Trophoblast cell (in vitro differentiated cells and primary cell): ENCODE results near the gene KIAA1958.

Experiments
- DNase-seq, 2 donors: peaks; one replicate each; pipeline ENCODE4 v3.0.0-alpha.2; 2016
- H2AFZ ChIP-seq: 2 replicates; pipeline ENCODE4 v1.6.1; 2013; ENCODE audit warnings: low read length, moderate library complexity, mild to moderate bottlenecking; ENCODE audit not compliant: insufficient read depth, poor library complexity
- H2AK5ac ChIP-seq: 2 replicates; pipeline ENCODE4 v1.6.1; 2013; ENCODE audit warnings: mild to moderate bottlenecking, low read length
- H2BK120ac ChIP-seq: 2 replicates; pipeline ENCODE4 v1.6.1; 2013; ENCODE audit warnings: low read length, mild to moderate bottlenecking, moderate library complexity; ENCODE audit not compliant: insufficient read depth, poor library complexity
- H2BK12ac ChIP-seq: 2 replicates; pipeline ENCODE4 v1.6.1; 2013; ENCODE audit warnings: mild to moderate bottlenecking, low read length, moderate library complexity
- H2BK5ac ChIP-seq: 2 replicates; pipeline ENCODE4 v1.6.1; 2013; ENCODE audit warnings: low read length, low read depth, moderate library complexity, mild to moderate bottlenecking; ENCODE audit not compliant: poor library complexity
- H3K14ac ChIP-seq: 2 replicates; pipeline ENCODE4 v1.6.1; 2013; ENCODE audit warnings: mild to moderate bottlenecking, low read length
- H3K18ac ChIP-seq: 2 replicates; pipeline ENCODE4 v1.6.1; 2013; ENCODE audit warnings: mild to moderate bottlenecking, low read length
- H3K23ac ChIP-seq: 2 replicates; pipeline ENCODE4 v1.6.1; 2013; ENCODE audit warnings: low read length
- H3K27ac ChIP-seq: 2 replicates; pipeline ENCODE4 v1.5.1; 2013; ENCODE audit warnings: low read depth, mild to moderate bottlenecking, inconsistent platforms, low read length, moderate library complexity
- H3K27me3 ChIP-seq: 2 replicates; pipeline ENCODE4 v1.6.1; 2013; ENCODE audit warnings: inconsistent platforms, mild to moderate bottlenecking, low read length, moderate library complexity; ENCODE audit not compliant: insufficient read depth
- H3K36me3 ChIP-seq, 2 experiments: 1 replicate in 1 of 2; 2 replicates in 1 of 2; pipeline ENCODE4 v1.6.1; 2013; ENCODE audit warnings: low read length in 2 of 2, mild to moderate bottlenecking in 2 of 2, moderate library complexity in 1 of 2; ENCODE audit not compliant: insufficient read depth in 2 of 2, control insufficient read depth in 1 of 2
- H3K4ac ChIP-seq: 2 replicates; pipeline ENCODE4 v1.6.1; 2013; ENCODE audit warnings: low read depth, mild to moderate bottlenecking, low read length, moderate library complexity
- H3K4me1 ChIP-seq, 2 experiments: 1 replicate in 1 of 2; 2 replicates in 1 of 2; pipeline ENCODE4 v1.6.1; 2013; ENCODE audit warnings: low read length in 2 of 2, mild to moderate bottlenecking in 2 of 2, moderate library complexity in 1 of 2; ENCODE audit not compliant: insufficient read depth in 2 of 2, control insufficient read depth in 1 of 2
- H3K4me2 ChIP-seq: 2 replicates; pipeline ENCODE4 v1.6.1; 2013; ENCODE audit warnings: inconsistent platforms, mild to moderate bottlenecking, low read length, moderate library complexity
- H3K4me3 ChIP-seq: 2 replicates; pipeline ENCODE4 v1.5.1; 2013; ENCODE audit warnings: mild to moderate bottlenecking, low read depth, low read length, inconsistent platforms
- H3K79me1 ChIP-seq: one replicate; pipeline ENCODE4 v1.6.1; 2013; ENCODE audit warnings: low read length
- H3K79me2 ChIP-seq: 2 replicates; pipeline ENCODE4 v1.6.1; 2013; ENCODE audit warnings: low read length, mild to moderate bottlenecking; ENCODE audit not compliant: control insufficient read depth, insufficient read depth, poor library complexity
- H3K9ac ChIP-seq: 2 replicates; pipeline ENCODE4 v1.6.1; 2013; ENCODE audit warnings: mild to moderate bottlenecking, low read length
- H3K9me3 ChIP-seq: 2 replicates; pipeline ENCODE4 v1.6.1; 2013; ENCODE audit warnings: low read depth, mild to moderate bottlenecking, control low read depth, inconsistent platforms, low read length; ENCODE audit not compliant: insufficient read depth
- H4K12ac ChIP-seq: 2 replicates; pipeline ENCODE4 v1.6.1; 2013; ENCODE audit warnings: low read depth, mild to moderate bottlenecking, low read length, moderate library complexity
- H4K8ac ChIP-seq: 2 replicates; pipeline ENCODE4 v1.6.1; 2013; ENCODE audit warnings: low read depth, mild to moderate bottlenecking, low read length, moderate library complexity
- H4K91ac ChIP-seq: one replicate; pipeline ENCODE4 v1.6.1; 2013; ENCODE audit warnings: low read depth, mild to moderate bottlenecking, low read length, moderate library complexity
- WGBS: extraction: QIAGEN DNeasy Blood & Tissue Kit; methylation state at CpG from one replicate; pipeline ENCODE4 v1.1.7; 2013; ENCODE audit warnings: missing lambda C conversion rate; ENCODE audit not compliant: insufficient read length, insufficient coverage; ENCODE audit errors: extremely low coverage; 5-methylcytosine and 5-hydroxymethylcytosine counted together

The KIAA1958 gene

DNA sequence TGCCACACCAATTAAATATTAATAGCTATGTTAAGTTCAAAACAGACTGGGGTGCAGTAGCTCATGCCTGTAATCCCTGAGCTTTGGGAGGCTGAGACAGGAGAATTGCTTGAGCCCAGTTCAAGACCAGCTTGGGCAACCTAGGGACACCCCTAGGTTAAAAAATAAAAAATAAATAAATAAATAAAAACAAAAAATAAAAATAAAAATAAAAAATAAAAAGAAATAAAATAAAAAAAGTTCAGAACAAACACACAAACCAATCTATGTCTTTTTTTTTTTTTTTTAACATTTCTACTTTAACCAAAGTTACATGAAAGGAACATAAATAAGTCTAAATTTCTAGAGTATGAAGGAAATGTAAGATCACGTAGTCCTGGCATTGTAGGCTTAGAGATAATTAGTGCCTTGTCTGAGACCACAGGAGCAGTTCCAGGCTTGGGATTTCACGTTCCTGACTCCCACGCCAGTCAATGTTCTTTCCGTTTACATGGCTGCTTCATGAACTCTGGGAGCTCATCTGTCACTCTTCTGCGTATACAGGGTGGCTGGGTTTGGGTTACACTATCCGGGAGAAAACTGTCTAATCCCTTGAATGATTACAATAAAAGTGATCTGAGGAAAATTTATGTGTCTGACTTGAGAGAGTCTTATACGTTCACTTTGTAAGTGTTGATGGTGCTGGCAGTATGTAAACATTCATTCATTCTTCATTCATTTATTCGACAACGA, 85.2 kb downstream of the KIAA1958 start:
- H2BK12ac ChIP-seq: no peak overlapping the region
- no peak overlapping the region for H4K91ac ChIP-seq
- no peaks in the 10 kb centered on the region for H3K79me1 ChIP-seq
- H3K4me3 ChIP-seq: no peak overlapping the region
- H3K9ac ChIP-seq: no peak overlapping the region
- H3K23ac ChIP-seq: no peak overlapping the region
- no peak overlapping the region for H3K4ac ChIP-seq
- H3K79me2 ChIP-seq: peaks cover 2% of the 10 kb centered on the region
- H2BK120ac ChIP-seq: no peak overlapping the region
- H4K8ac ChIP-seq: no peak overlapping the region
- DNase-seq: no peak
- peaks cover 6 to 9% of the 10 kb centered on the region in 2 experiments for H3K36me3 ChIP-seq
- no peak overlapping the region for H3K4me2 ChIP-seq
- H2AFZ ChIP-seq: no peak overlapping the region
- no peak overlapping the region for H2BK5ac ChIP-seq
- H3K4me1 ChIP-seq: no peaks in the 10 kb centered on the region
- no peak overlapping the region for H3K14ac ChIP-seq
- WGBS: no CpG with 5 or more reads among the region's 9 CpGs
- H3K27ac ChIP-seq: no peak overlapping the region
- H4K12ac ChIP-seq: no peak overlapping the region
- peaks cover 1% of the 10 kb centered on the region for H3K9me3 ChIP-seq
- H3K27me3 ChIP-seq: no peaks in the 10 kb centered on the region
- no peak overlapping the region for H3K18ac ChIP-seq
- H2AK5ac ChIP-seq: no peak overlapping the region

DNA sequence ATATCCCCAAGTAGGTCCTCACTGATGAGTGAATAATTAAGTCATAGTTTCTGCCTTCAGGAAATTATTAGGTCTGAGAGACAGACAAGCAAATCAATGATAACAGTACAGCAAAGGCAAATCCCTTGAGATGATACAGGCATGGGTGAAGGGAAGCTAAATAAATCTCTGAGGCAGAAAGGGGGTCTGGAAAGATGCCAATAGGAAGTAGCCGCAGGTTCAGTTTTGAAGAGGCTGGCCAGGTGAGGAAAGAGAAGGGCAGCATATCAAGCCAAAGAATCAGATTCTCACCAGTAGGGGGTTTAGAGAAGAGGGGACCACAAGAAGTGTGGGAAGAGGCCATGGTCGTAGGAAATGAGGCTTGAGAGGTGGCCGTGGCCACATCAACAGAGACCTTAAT, 85.8 kb downstream of the KIAA1958 start:
- Histone ChIP-seq H3K27me3 (no peaks in the 10 kb centered on the region), H3K23ac (no peak overlapping the region), H3K4me1 (no peaks in the 10 kb centered on the region), H2BK12ac (no peak overlapping the region), H3K79me1 (no peaks in the 10 kb centered on the region), H2AK5ac (no peak overlapping the region), H3K4me2 (no peak overlapping the region), H3K27ac (no peak overlapping the region), H3K9ac (no peak overlapping the region), H3K14ac (no peak overlapping the region), H2AFZ (no peak overlapping the region), H2BK120ac (no peak overlapping the region), H3K18ac (peak overlapping the region; percentile 2), H3K4ac (no peak overlapping the region), H3K9me3 (peaks cover 1% of the 10 kb centered on the region), H3K36me3 (peaks cover 6 to 9% of the 10 kb centered on the region in 2 experiments), H2BK5ac (no peak overlapping the region), H4K91ac (no peak overlapping the region), H3K79me2 (peaks cover 2% of the 10 kb centered on the region), H4K12ac (no peak overlapping the region), H3K4me3 (no peak overlapping the region), H4K8ac (no peak overlapping the region)
- no CpG with 5 or more reads among the region's 3 CpGs for WGBS
- DNase-seq: no peak

DNA sequence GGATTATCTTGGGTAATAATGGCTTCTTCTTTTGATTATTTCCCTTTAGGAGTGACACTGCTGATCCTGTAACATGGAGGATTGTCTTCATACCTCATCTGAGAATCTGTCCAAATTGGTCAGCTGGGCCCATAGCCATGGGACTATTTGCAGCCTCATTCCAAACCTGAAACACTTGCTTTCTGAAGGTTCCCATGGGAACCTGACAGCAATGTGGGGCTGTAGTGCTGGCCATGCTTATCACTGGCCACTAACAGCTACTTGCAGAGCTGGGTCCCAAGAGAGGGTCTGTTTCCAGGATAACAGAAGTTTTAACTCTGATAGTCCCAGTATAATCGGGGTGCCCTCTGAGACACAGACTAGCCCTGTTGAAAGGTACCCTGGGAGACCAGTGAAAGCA, 87.4 kb downstream of the KIAA1958 start:
- WGBS: no CpG with 5 or more reads among the region's 1 CpG
- H3K79me1 ChIP-seq: no peaks in the 10 kb centered on the region
- no peak overlapping the region for H4K12ac ChIP-seq
- H3K4me1 ChIP-seq: no peaks in the 10 kb centered on the region
- H3K14ac ChIP-seq: no peak overlapping the region
- no peak overlapping the region for H3K23ac ChIP-seq
- peaks cover 1% of the 10 kb centered on the region for H3K9me3 ChIP-seq
- no peaks in the 10 kb centered on the region for H3K27me3 ChIP-seq
- peaks cover 2% of the 10 kb centered on the region for H3K79me2 ChIP-seq
- H3K18ac ChIP-seq: no peak overlapping the region
- no peak overlapping the region for H3K9ac ChIP-seq
- DNase-seq: peak in 1 of 2 donors; percentile 15
- no peak overlapping the region for H2BK120ac ChIP-seq
- H4K91ac ChIP-seq: no peak overlapping the region
- H3K27ac ChIP-seq: no peak overlapping the region
- H3K36me3 ChIP-seq: peaks cover 6 to 9% of the 10 kb centered on the region in 2 experiments
- no peak overlapping the region for H2BK12ac ChIP-seq
- H3K4me3 ChIP-seq: no peak overlapping the region
- H2AK5ac ChIP-seq: no peak overlapping the region
- no peak overlapping the region for H2AFZ ChIP-seq
- no peak overlapping the region for H3K4me2 ChIP-seq
- no peak overlapping the region for H4K8ac ChIP-seq
- no peak overlapping the region for H3K4ac ChIP-seq
- no peak overlapping the region for H2BK5ac ChIP-seq

DNA sequence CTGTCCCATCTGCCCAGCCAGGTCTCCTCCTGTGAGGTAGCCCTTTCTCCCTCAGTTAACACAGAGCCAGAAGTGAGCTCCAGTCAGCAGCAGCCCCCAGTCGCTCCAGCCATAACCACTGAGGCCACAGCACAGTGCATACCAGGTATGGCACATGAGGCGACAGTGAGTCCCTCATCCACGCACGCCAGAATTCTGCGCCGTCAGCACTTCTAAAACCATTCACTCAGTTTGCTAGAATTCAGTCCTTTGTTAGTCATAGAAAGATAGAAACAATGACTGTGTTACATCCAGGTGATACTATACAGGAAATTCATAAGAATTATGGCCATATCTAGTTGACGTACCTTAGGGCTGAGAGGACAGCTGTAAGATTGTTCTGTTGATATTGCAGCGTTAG, 88.5 kb downstream of the KIAA1958 start:
- no peak overlapping the region for H2AK5ac ChIP-seq
- no peak overlapping the region for H3K4ac ChIP-seq
- H3K36me3 ChIP-seq: peaks cover 6 to 9% of the 10 kb centered on the region in 2 experiments
- no peak for DNase-seq
- H3K79me1 ChIP-seq: no peaks in the 10 kb centered on the region
- H4K8ac ChIP-seq: no peak overlapping the region
- H3K4me1 ChIP-seq: no peaks in the 10 kb centered on the region
- H3K27me3 ChIP-seq: no peaks in the 10 kb centered on the region
- no peak overlapping the region for H3K18ac ChIP-seq
- H2AFZ ChIP-seq: no peak overlapping the region
- H3K9me3 ChIP-seq: peaks cover 1% of the 10 kb centered on the region
- no peak overlapping the region for H3K4me3 ChIP-seq
- no peak overlapping the region for H3K27ac ChIP-seq
- no peak overlapping the region for H3K23ac ChIP-seq
- H2BK120ac ChIP-seq: no peak overlapping the region
- H3K9ac ChIP-seq: no peak overlapping the region
- peaks cover 2% of the 10 kb centered on the region for H3K79me2 ChIP-seq
- H2BK5ac ChIP-seq: no peak overlapping the region
- no CpG with 5 or more reads among the region's 8 CpGs for WGBS
- H3K4me2 ChIP-seq: no peak overlapping the region
- no peak overlapping the region for H4K91ac ChIP-seq
- H4K12ac ChIP-seq: no peak overlapping the region
- H3K14ac ChIP-seq: no peak overlapping the region
- no peak overlapping the region for H2BK12ac ChIP-seq
